ENCODE results near the gene DLEC1.

DLEC1 gene

GRCh38 chr3:38039101-38039898, at the start of gene DLEC1:
Gene DLEC1 (plus strand): TSS chr3:38039208. CDS start chr3:38039226, 18 bp downstream.
- DNase-seq (ENCODE audit: low spot score), result no peak

- no peak for DNase-seq (ENCODE audit: low spot score)
Observed at GRCh38 chr3:37989821-37990480, 49.1 kb upstream of the DLEC1 start.

GRCh38 chr3:37990527-37990926, 48.5 kb upstream of the DLEC1 start, which contains the start of gene VILL:
Gene VILL (plus strand): TSS chr3:37990786. CDS start chr3:37993673, 2,887 bp downstream.
- DNase-seq (ENCODE audit: low spot score), result no peak

DNA sequence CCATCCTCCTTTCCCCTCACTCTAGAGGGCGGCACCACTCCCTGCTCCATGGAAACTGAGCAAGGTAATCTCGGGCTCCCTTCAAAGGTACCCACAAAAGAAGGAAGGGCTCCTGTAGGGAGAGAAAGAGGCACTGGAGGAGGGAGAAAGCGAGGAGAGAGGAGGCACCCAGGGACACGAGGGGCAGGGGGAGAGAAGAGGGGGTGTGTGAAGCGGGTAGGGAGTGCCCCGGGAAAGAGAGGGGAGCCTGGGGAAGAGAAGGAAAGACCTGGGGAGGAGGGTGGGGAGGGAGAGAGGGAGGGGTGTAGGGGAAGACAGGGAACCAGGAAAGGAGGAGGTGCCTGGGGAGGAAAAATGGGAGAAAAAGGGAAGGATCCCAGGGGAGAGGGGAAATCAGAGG, 47.9 kb upstream of the DLEC1 start:
- DNase-seq (ENCODE audit: low spot score), result no peak

GRCh38 chr3:37991823-37992222, 47.2 kb upstream of the DLEC1 start:
- DNase-seq (ENCODE audit: low spot score), result no peak

- DNase-seq (ENCODE audit: low spot score), result no peak
Observed at GRCh38 chr3:37992271-37993066, 46.5 kb upstream of the DLEC1 start.

GRCh38 chr3:37993067-37993455, 45.9 kb upstream of the DLEC1 start:
- DNase-seq (ENCODE audit: low spot score), result no peak

DNA sequence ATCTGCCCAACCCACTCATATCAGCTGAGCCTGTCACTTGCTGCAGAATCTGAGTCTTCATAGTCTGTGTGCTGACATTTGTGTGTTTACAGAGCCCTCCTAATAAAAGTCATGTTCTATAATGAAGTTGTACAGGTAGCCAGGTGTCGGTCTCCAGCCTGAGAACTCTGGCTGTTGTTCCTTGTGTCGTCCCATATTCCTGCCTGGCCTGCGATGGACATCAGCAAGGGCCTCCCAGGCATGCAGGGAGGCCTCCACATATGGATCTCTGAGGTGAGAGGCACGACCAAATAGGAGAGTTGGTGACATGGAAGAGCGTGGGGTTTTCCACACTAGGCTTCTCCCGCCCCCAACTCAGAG, 45.6 kb upstream of the DLEC1 start:
- no peak for DNase-seq (ENCODE audit: low spot score)

DNA sequence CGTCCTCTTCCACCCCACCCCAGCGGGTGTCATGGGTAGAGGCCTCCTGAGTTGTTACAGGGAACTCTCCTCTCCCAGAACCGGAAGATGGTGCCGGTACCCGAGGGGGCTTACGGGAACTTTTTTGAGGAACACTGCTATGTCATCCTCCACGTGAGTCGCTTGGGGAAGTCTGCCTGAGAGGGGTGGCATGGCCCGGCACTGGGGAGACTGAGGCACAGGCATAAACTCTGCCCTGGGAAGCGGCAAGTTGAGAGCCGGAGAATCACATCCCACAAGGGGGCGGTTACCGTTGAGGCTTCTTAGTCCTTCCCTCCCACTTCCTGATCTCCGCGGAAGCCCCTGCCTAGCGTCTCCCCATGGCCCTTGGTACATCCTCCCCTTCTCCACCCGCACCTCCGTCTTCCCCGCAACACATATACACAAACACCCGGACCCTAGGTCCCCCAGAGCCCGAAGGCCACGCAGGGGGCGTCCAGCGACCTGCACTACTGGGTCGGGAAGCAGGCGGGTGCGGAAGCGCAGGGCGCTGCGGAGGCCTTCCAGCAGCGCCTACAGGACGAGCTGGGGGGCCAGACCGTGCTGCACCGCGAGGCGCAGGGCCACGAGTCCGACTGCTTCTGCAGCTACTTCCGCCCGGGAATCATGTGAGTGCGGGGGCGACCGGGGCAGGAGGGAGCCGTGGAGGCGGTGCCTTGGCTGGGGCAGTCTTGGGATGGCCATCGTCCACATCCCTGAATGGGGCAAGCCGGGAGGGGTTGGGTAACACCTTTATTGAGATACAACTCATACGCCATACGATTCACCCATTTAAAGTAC, 45.0 kb upstream of the DLEC1 start:
- DNase-seq (ENCODE audit: low spot score), result peak; percentile 67

DNA sequence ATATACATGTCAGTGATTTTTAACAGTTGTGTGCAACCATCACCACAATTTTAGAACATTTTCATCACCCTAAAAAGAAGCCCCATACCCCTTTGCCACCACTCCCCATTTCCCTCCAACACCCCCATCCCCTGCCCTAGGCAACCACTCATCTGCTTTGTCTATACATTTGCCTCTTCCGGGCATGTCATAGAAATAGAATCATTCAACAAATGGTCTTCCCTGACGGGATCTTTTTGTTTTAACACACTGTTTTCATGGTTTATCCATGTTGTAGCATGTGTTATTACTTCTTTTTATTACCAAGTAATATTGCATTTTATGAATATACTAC, 44.4 kb upstream of the DLEC1 start:
- no peak for DNase-seq (ENCODE audit: low spot score)

DNA sequence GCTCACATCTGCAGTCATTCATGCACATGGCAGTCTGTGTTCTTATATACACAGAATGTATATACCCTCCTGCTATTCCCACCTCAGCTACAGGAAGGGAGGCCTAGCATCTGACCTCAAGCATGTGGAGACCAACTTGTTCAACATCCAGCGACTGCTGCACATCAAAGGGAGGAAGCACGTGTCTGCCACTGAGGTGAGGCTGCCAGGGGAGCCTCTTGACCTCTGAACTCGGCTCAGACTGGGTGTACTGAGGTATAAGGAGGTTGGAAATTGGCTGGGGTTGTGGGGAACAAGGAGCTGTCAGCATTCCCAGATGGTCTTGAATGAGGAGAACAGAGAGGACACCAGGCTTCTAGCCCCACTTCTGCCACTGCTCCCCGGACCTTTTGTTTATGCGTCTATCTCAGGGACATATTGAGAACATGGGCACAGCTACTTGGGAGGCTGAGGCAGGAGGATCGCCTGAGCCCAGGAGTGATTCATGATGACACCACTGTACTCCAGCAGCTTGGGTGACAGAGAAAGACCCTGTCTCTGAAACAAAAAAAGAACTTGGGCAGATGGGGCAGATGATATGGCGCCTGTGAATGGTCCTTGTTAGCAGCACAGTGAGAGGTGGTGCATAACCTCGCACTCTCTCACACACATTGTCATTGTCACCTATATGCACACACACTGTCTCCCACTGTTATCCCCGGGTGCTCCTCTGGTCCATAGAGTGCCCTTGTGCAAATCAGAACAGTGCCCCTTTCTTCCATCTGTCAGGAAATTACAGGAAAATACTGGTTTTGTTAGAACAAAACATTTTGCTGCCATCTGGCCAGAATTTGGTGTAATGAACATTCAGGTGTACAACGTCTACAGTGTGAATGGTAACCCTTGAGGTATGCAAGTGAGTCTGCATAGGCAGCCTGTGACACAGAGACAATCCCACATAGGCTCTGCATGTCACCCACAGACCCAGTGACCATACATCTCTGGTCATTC, 43.1 kb upstream of the DLEC1 start:
- no peak for DNase-seq (ENCODE audit: low spot score)

- DNase-seq (ENCODE audit: low spot score), result peak; percentile 96
Observed at GRCh38 chr3:37996785-37997301, 42.2 kb upstream of the DLEC1 start.

DNA sequence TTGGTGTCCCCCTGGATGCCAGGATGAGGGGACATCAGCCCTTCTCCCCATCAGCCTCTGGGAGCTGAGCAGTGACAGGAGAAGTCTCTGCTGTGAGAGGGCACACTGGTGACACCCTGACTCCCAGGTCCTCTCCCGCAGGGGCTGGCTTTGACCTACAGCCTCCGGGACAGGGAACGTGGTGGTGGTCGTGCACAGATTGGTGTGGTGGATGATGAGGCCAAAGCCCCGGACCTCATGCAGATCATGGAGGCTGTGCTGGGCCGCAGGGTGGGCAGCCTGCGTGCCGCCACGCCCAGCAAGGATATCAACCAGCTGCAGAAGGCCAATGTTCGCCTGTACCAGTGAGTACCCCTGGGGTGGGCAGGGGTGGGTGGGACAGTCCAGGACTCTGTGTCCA, 41.7 kb upstream of the DLEC1 start:
- DNase-seq (ENCODE audit: low spot score), result no peak

GRCh38 chr3:37997791-37998370, 41.1 kb upstream of the DLEC1 start:
- no peak for DNase-seq (ENCODE audit: low spot score)

GRCh38 chr3:37999836-38000235, 39.2 kb upstream of the DLEC1 start:
- no peak for DNase-seq (ENCODE audit: low spot score)

DNA sequence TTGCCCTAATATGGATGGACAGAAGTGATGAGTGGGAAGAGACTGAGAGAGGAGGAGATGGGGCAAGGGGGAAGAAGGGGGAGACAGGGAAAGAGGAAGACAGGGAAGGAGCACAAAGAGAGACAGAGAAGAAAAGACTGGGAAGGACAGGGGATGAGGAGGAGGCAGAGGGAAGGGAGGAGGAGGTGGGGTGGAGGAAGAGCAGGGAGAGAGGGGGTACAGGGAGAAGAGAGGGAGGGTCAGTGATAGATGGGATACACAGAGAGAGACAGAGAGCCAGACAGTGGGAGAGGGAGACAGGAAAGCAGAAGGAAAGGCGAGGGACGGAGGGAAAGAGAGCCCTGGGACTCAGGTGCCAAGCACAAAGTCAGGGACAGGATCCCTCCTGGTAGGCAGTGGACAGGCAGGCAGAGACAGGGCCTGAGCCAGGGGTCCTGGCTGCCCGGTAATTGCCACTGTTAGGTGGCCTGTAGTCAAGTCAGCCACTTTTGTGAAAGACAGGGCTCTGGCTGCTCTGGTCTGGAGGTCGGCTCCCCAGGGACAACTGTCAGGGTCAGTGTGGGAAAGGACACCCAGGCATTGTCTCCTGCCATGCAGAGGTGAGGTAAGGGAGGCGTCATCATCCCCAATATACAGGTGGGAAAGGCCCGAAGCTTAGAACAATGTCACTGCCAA, 38.6 kb upstream of the DLEC1 start:
- no peak for DNase-seq (ENCODE audit: low spot score)

DNA sequence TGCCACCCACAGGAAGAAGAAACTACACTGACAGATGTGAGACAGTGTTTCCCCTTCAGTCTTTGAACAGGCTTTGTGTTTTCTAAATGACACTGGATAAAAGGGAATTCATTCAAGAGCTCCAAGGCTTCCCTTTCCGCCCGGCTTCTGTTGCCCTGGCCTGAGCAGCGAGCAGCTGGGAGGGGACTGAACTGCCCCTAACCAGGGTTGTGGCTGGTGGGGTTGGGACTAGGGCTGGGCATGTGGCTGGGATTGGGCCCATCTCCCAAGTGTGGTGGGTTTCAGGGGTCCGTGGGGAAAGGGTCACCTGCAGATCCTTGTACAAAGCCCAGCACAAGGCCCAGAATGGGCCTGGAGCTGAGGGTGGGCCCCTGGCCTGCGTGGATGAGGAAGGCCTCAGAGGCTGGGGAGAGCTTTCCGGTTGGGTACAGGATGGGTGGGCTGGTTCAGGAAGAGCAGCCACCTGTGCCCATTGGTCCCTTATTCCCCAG, 38.0 kb upstream of the DLEC1 start:
- no peak for DNase-seq (ENCODE audit: low spot score)

- DNase-seq (ENCODE audit: low spot score), result no peak
Observed at GRCh38 chr3:38001456-38002081, 37.4 kb upstream of the DLEC1 start.

DNA sequence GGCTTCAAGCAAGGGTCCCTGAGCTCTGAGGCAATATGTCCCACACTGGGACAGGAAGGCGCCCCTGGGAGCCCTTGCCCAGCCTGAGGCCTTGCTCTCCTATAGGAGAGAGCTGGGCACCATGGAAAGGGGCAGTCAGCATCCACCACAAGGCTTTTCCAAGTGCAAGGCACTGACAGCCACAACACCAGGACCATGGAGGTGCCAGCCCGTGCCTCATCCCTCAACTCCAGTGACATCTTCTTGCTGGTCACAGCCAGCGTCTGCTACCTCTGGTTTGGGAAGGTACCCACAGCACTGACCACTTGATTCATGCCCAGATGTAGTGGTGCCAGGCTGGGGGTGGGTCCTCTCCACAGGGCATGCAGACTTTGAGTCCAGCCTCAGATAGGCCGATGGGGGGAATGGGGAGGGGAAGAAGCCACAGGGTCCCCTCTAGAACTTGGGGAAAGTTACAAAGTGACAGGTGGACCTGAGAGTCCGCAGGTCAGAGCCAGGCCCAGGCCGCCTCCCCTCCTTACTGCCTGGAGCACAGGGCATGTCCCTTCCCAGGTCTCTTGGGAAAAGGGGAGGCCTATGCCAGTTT, 36.6 kb upstream of the DLEC1 start:
- no peak for DNase-seq (ENCODE audit: low spot score)
